HL-60 (cell line): ENCODE results near the gene INPP5J.

Source experiments
- POLR2AphosphoS5 ChIP-seq: IDR thresholded peaks from 2 replicates; pipeline ENCODE4 v1.6.1; 2012; ENCODE audit warnings: low read depth
- SPI1 ChIP-seq: IDR thresholded peaks from 2 replicates; pipeline ENCODE4 v1.6.1; 2012; ENCODE audit warnings: low read depth, mild to moderate bottlenecking, borderline replicate concordance
- TF ChIP-seq, protein P1 (sequence below): IDR thresholded peaks from one replicate; pipeline ENCODE4 v1.5.1; 2011; ENCODE audit warnings: low read length, control low read depth, inconsistent platforms; ENCODE audit not compliant: insufficient read depth

GRCh38 chr22:31123292-31123602 is 481 bp downstream of the INPP5J start:
- TF ChIP-seq, protein P1, sequence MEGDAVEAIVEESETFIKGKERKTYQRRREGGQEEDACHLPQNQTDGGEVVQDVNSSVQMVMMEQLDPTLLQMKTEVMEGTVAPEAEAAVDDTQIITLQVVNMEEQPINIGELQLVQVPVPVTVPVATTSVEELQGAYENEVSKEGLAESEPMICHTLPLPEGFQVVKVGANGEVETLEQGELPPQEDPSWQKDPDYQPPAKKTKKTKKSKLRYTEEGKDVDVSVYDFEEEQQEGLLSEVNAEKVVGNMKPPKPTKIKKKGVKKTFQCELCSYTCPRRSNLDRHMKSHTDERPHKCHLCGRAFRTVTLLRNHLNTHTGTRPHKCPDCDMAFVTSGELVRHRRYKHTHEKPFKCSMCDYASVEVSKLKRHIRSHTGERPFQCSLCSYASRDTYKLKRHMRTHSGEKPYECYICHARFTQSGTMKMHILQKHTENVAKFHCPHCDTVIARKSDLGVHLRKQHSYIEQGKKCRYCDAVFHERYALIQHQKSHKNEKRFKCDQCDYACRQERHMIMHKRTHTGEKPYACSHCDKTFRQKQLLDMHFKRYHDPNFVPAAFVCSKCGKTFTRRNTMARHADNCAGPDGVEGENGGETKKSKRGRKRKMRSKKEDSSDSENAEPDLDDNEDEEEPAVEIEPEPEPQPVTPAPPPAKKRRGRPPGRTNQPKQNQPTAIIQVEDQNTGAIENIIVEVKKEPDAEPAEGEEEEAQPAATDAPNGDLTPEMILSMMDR: no peak
- no peak for TF ChIP-seq SPI1
- no peak for TF ChIP-seq POLR2AphosphoS5
